DOHH2 (cell line): ENCODE measurements around the gene MBD4.

Source experiments
- H3F3A ChIP-seq: fragments of 200-600 bp; sonication (generic), shearing (Covaris generic); 2 replicates; pipeline ENCODE4 v1.6.0; 2016; ENCODE audit warnings: antibody characterized with exemption, mild to moderate bottlenecking; ENCODE audit not compliant: control insufficient read depth, insufficient read depth
- H3K27ac ChIP-seq: fragments of 200-600 bp; sonication (generic); 2 replicates; pipeline ENCODE4 v1.5.1; 2014; ENCODE audit warnings: low read depth, mild to moderate bottlenecking, low read length, moderate library complexity
- H3K27me3 ChIP-seq: fragments of 200-600 bp; sonication (generic); 2 replicates; pipeline ENCODE4 v1.6.1; 2014; ENCODE audit warnings: mild to moderate bottlenecking, low read length, mixed read lengths; ENCODE audit not compliant: control insufficient read depth
- H3K36me3 ChIP-seq: fragments of 200-600 bp; sonication (generic); 2 replicates; pipeline ENCODE4 v1.6.1; 2014; ENCODE audit warnings: mild to moderate bottlenecking, low read length, moderate library complexity, mixed read lengths; ENCODE audit not compliant: control insufficient read depth
- H3K4me1 ChIP-seq: fragments of 200-600 bp; sonication (generic); 2 replicates; pipeline ENCODE4 v1.6.1; 2014; ENCODE audit warnings: mild to moderate bottlenecking, low read length, mixed read lengths; ENCODE audit not compliant: control insufficient read depth
- H3K4me2 ChIP-seq: fragments of 200-600 bp; sonication (generic); 2 replicates; pipeline ENCODE4 v1.6.0; 2014; ENCODE audit warnings: mild to moderate bottlenecking, low read length, moderate library complexity
- H3K4me3 ChIP-seq: fragments of 200-600 bp; sonication (generic); 2 replicates; pipeline ENCODE4 v1.5.1; 2014; ENCODE audit warnings: mild to moderate bottlenecking, low read length, mixed read lengths
- H3K79me2 ChIP-seq: fragments of 200-600 bp; sonication (generic); 2 replicates; pipeline ENCODE4 v1.6.1; 2014; ENCODE audit warnings: mild to moderate bottlenecking, low read length, mixed read lengths; ENCODE audit not compliant: control insufficient read depth
- H3K9me2 ChIP-seq: fragments of 200-600 bp; sonication (generic); replicated peaks from 2 replicates; pipeline ENCODE4 v1.6.1; 2014; ENCODE audit warnings: mild to moderate bottlenecking, low read length, mixed read lengths; ENCODE audit not compliant: control insufficient read depth
- H3K9me3 ChIP-seq: fragments of 200-600 bp; sonication (generic); 2 replicates; pipeline ENCODE4 v1.6.1; 2014; ENCODE audit warnings: antibody characterized with exemption, low read length, mixed read lengths; ENCODE audit not compliant: control insufficient read depth, insufficient read depth
- H4K20me1 ChIP-seq: fragments of 200-600 bp; sonication (generic); 2 replicates; pipeline ENCODE4 v1.6.0; 2014; ENCODE audit warnings: low read depth, mild to moderate bottlenecking, antibody characterized with exemption, low read length, moderate library complexity; ENCODE audit not compliant: control insufficient read depth, insufficient read depth
- EZH2phosphoT487 ChIP-seq: fragments of 200-600 bp; sonication (generic); IDR thresholded peaks from 2 replicates; pipeline ENCODE4 v1.6.1; 2017; ENCODE audit warnings: borderline replicate concordance, mild to moderate bottlenecking, antibody characterized with exemption, low read length, moderate library complexity, mixed read lengths
- TF ChIP-seq, protein P1 (sequence below): fragments of 200-600 bp; sonication (generic); IDR thresholded peaks from one replicate; pipeline ENCODE4 v1.5.1; 2014; ENCODE audit warnings: antibody characterized with exemption, mild to moderate bottlenecking, low read depth, low read length; ENCODE audit not compliant: poor library complexity, severe bottlenecking

The MBD4 gene

DNA sequence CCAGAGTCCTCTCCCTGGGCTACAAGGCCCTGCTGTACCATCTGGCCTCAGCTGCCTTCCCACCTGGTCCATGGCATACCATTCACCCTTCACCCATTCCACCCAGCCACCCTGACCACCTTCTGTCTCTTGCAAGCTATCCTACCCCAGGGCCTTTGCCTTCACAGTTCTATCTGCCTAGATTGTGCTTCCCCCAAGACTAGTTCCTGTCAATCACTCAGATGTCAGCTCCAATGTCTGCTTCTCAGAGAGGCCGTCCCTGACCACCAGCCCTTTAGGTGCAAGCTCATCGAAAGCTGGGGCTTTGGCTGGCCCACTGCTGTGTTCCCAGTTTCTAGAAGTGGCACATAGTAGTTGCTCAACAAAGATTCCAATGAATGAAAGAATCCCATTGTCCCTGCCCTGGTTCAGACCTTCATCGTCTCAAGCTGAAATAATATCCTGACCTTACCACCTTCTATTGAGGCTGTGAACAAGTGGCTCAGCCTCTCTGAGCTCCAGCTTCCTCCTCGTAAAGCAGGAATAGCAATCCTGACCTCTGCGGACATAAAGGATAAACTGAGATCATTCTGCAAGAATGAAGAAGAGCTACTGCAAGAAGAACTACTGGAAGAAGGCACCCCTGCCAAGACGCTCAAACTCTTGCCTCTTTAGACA, 27.1 kb downstream of the MBD4 start:
- H3K27ac ChIP-seq, result peak overlapping the region; percentile 53
- H3K4me1 ChIP-seq, result peaks cover 65% of the 10 kb centered on the region
- H3K36me3 ChIP-seq, result no peaks in the 10 kb centered on the region
- peak overlapping the region; percentile 56 for H3K4me2 ChIP-seq
- no peaks in the 10 kb centered on the region for H3K79me2 ChIP-seq
- H3K9me2 ChIP-seq, result no peaks in the 10 kb centered on the region
- peak overlapping the region; percentile 10 for H3K4me3 ChIP-seq
- H4K20me1 ChIP-seq, result no peaks in the 10 kb centered on the region
- no peaks in the 10 kb centered on the region for H3K9me3 ChIP-seq
- H3F3A ChIP-seq, result no peaks in the 10 kb centered on the region
- TF ChIP-seq EZH2phosphoT487, result no peak
- TF ChIP-seq, protein P1, sequence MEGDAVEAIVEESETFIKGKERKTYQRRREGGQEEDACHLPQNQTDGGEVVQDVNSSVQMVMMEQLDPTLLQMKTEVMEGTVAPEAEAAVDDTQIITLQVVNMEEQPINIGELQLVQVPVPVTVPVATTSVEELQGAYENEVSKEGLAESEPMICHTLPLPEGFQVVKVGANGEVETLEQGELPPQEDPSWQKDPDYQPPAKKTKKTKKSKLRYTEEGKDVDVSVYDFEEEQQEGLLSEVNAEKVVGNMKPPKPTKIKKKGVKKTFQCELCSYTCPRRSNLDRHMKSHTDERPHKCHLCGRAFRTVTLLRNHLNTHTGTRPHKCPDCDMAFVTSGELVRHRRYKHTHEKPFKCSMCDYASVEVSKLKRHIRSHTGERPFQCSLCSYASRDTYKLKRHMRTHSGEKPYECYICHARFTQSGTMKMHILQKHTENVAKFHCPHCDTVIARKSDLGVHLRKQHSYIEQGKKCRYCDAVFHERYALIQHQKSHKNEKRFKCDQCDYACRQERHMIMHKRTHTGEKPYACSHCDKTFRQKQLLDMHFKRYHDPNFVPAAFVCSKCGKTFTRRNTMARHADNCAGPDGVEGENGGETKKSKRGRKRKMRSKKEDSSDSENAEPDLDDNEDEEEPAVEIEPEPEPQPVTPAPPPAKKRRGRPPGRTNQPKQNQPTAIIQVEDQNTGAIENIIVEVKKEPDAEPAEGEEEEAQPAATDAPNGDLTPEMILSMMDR, result no peak
- no peaks in the 10 kb centered on the region for H3K27me3 ChIP-seq

- H3K9me2 ChIP-seq, result no peaks in the 10 kb centered on the region
- H3K4me3 ChIP-seq, result no peak overlapping the region
- TF ChIP-seq EZH2phosphoT487, result no peak
- TF ChIP-seq, protein P1, result no peak
- no peaks in the 10 kb centered on the region for H3F3A ChIP-seq
- H4K20me1 ChIP-seq, result no peaks in the 10 kb centered on the region
- H3K4me1 ChIP-seq, result peaks cover 53% of the 10 kb centered on the region
- no peak overlapping the region for H3K4me2 ChIP-seq
- H3K27ac ChIP-seq, result no peak overlapping the region
- no peaks in the 10 kb centered on the region for H3K79me2 ChIP-seq
- no peaks in the 10 kb centered on the region for H3K36me3 ChIP-seq
- no peaks in the 10 kb centered on the region for H3K9me3 ChIP-seq
- no peaks in the 10 kb centered on the region for H3K27me3 ChIP-seq
Measured at GRCh38 chr3:129410971-129411370, 28.8 kb downstream of the MBD4 start.

GRCh38 chr3:129409541-129409940, 30.2 kb downstream of the MBD4 start:
- no peaks in the 10 kb centered on the region for H3K36me3 ChIP-seq
- TF ChIP-seq EZH2phosphoT487, result no peak
- TF ChIP-seq, protein P1, result no peak
- H3K79me2 ChIP-seq, result no peaks in the 10 kb centered on the region
- H4K20me1 ChIP-seq, result no peaks in the 10 kb centered on the region
- H3K4me1 ChIP-seq, result peaks cover 57% of the 10 kb centered on the region
- H3F3A ChIP-seq, result no peaks in the 10 kb centered on the region
- peak overlapping the region; percentile 19; the same call in 1 of the 2 replicates for H3K4me3 ChIP-seq
- no peaks in the 10 kb centered on the region for H3K9me2 ChIP-seq
- peak overlapping the region; percentile 57 for H3K27ac ChIP-seq
- H3K4me2 ChIP-seq, result peak overlapping the region; percentile 43
- no peaks in the 10 kb centered on the region for H3K9me3 ChIP-seq
- H3K27me3 ChIP-seq, result no peaks in the 10 kb centered on the region
